Nephron progenitor cell (in vitro differentiated cells): Measurements from ENCODE around the gene PIP4K2C.
A peak's percentile ranks its signal among the peaks of the same experiment; 100 is the strongest.

Experiments used
- DNase-seq: peaks from one replicate; pipeline ENCODE4 v3.0.0; 2021
- H3K27ac Mint-ChIP-seq: 2 replicates; pipeline ENCODE4 v1.8.0; 2021; ENCODE audit warnings: mild to moderate bottlenecking, moderate library complexity, mixed read lengths
- H3K27me3 Mint-ChIP-seq: 2 replicates; pipeline ENCODE4 v1.8.0; 2021; ENCODE audit warnings: mild to moderate bottlenecking, low read depth, mixed read lengths; ENCODE audit not compliant: poor library complexity
- H3K36me3 Mint-ChIP-seq: 2 replicates; pipeline ENCODE4 v1.8.0; 2021; ENCODE audit warnings: low read depth, mixed read lengths
- H3K4me1 Mint-ChIP-seq: 2 replicates; pipeline ENCODE4 v1.8.0; 2021; ENCODE audit warnings: mixed read lengths
- H3K4me3 Mint-ChIP-seq: 2 replicates; pipeline ENCODE4 v1.8.0; 2021; ENCODE audit warnings: mild to moderate bottlenecking, moderate library complexity, mixed read lengths
- H3K9me3 Mint-ChIP-seq: 2 replicates; pipeline ENCODE4 v1.8.0; 2021; ENCODE audit warnings: mild to moderate bottlenecking, moderate library complexity, mixed read lengths
- CTCF ChIP-seq: fragments of 200-600 bp; sonication (generic); IDR thresholded peaks from 2 replicates; pipeline ENCODE4 v1.5.0; 2021; ENCODE audit warnings: antibody characterized with exemption

The PIP4K2C gene

DNA sequence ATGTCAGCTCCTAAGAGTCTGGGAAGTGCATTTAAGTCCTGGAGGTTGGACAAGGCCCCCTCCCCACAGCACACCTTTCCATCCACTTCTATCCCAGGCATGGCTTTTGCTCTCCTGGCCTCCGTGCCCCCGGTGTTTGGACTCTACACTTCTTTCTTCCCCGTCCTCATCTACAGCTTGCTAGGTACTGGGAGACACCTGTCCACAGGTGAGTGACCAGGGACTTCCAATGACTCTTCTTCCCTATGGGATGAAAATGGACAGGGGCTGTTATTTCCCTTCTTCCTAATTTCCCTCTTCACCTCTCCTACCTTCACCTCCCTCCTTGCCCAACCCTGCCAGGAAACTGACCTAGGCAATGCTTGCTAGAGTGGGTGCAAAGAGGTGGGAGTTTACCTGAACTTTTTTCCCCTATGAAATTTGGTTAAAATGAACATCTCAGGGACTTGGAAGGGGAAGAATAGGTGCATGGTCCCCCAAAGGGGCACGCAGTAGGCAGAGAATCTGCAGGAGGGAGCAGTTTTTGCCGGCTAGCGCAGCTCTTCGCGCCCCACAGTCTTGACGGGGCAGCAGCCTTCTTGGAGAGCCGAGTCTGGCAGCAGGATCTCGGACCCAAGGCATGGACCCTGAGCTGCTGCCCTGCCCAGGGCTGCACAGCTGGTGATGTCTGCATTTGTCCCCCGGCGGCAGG lies 29.4 kb downstream of the PIP4K2C start:
- H3K4me3 Mint-ChIP-seq = peak overlapping the region; percentile 81
- peaks cover 27% of the 10 kb centered on the region for H3K4me1 Mint-ChIP-seq
- peaks cover 3% of the 10 kb centered on the region for H3K9me3 Mint-ChIP-seq
- H3K27me3 Mint-ChIP-seq = peaks cover 100% of the 10 kb centered on the region
- peaks cover 28% of the 10 kb centered on the region for H3K36me3 Mint-ChIP-seq
- TF ChIP-seq CTCF = no peak
- no peak for DNase-seq
- H3K27ac Mint-ChIP-seq = no peak overlapping the region

DNA sequence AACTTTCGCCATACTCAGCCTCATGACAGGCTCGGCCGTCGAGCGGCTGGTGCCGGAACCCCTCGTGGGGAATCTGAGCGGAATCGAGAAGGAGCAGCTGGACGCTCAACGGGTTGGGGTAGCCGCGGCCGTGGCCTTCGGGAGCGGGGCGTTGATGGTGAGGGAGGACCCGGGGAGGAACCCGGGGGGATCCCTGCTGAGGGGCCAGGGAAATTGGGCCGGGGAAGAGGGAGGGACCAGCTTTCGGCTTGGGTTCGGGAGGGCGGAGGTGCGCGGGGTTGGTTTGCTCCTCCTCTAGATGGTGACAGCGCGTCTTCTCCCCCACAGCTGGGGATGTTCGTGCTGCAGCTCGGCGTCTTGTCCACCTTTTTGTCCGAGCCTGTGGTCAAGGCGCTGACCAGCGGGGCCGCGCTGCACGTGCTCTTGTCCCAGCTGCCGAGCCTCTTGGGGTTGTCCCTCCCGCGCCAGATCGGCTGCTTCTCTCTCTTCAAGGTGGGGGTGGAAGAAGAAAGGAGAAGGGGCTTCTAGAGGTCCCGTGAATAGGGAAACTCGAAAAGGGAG lies 30.0 kb downstream of the PIP4K2C start:
- Mint-ChIP-seq H3K9me3 (peaks cover 3% of the 10 kb centered on the region), H3K4me3 (peak overlapping the region; percentile 81), H3K27me3 (peaks cover 100% of the 10 kb centered on the region), H3K36me3 (peaks cover 22% of the 10 kb centered on the region), H3K27ac (no peak overlapping the region), H3K4me1 (peaks cover 31% of the 10 kb centered on the region)
- peak; percentile 37 for DNase-seq
- no peak for TF ChIP-seq CTCF

DNA sequence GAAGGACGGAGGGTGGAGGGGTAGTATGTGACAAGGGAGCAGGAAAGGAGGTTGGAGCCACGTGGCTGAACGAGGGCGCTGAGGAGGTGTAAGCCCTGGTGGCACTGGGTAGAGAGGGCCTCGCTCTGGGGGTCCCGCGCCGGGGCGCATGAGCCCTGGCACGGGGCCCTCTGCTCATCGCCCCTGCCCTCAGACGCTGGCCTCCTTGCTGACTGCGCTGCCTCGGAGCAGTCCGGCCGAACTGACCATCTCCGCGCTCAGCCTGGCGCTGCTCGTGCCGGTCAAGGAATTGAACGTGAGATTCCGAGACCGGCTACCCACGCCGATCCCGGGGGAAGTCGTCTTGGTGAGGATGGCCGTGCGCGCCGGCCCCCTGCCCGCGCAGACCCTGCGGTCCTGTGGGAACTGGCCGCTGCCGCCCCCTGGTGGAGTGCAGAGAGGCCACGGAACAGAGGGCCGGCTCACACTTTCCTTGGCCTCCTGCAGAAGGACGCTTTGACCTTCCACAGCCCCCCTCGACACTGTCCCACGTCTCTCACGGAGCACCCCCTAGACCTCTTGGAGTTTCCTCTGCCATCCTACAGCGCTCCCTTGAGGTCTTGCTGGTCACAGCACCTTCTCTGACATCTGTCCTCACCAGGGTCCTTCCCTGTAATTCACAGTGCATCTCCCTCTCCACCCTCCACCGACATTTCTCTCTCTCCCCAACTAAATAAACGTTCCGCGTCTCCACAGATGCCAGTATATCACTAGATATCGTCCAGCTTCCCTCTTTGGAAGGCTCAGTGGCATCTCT lies 30.7 kb downstream of the PIP4K2C start:
- Mint-ChIP-seq H3K27me3 (peaks cover 100% of the 10 kb centered on the region), H3K36me3 (peaks cover 15% of the 10 kb centered on the region), H3K4me1 (peaks cover 38% of the 10 kb centered on the region), H3K4me3 (peak overlapping the region; percentile 81), H3K27ac (no peak overlapping the region), H3K9me3 (peaks cover 3% of the 10 kb centered on the region)
- DNase-seq = peak; percentile 90
- TF ChIP-seq CTCF = peak; percentile 94

GRCh38 chr12:57622293-57623245 lies 31.6 kb downstream of the PIP4K2C start:
- Mint-ChIP-seq H3K9me3 (peaks cover 3% of the 10 kb centered on the region), H3K27ac (no peak overlapping the region), H3K4me1 (peaks cover 42% of the 10 kb centered on the region), H3K27me3 (peaks cover 100% of the 10 kb centered on the region), H3K4me3 (peak overlapping the region; percentile 81), H3K36me3 (peaks cover 6% of the 10 kb centered on the region)
- no peak for DNase-seq
- TF ChIP-seq CTCF = no peak

GRCh38 chr12:57623385-57623784 lies 32.4 kb downstream of the PIP4K2C start:
- peaks cover 48% of the 10 kb centered on the region for H3K4me1 Mint-ChIP-seq
- DNase-seq = no peak
- TF ChIP-seq CTCF = no peak
- H3K9me3 Mint-ChIP-seq = peaks cover 3% of the 10 kb centered on the region
- H3K4me3 Mint-ChIP-seq = no peak overlapping the region
- peaks cover 100% of the 10 kb centered on the region for H3K27me3 Mint-ChIP-seq
- no peaks in the 10 kb centered on the region for H3K36me3 Mint-ChIP-seq
- H3K27ac Mint-ChIP-seq = no peak overlapping the region
